Measurements from ENCODE around the gene PSMB10. TPM values are rescaled to one million over a fixed set of nuclear protein-coding genes. Genes with fewer than 3 reads are reported as not detected.
A peak's percentile ranks its signal among the peaks of the same experiment; 100 is the strongest.

Gene PSMB10
- total and polyA plus RNA-seq, 2 of the 8 experiments (the other 6 are each of a cell fraction or from before 2014, with no cell fraction given), result 32.1 to 61.9 TPM

- DNase-seq (ENCODE audit: low read depth in 1 of 2, low spot score in 2 of 2) (peak; percentile 77 to 94), FAIRE-seq (no peak)
- Histone ChIP-seq H3K4me1 (replicated peaks in 1 of 4; ENCODE audit: control insufficient read depth in 3 of 4, insufficient read depth in 4 of 4, low read length in 3 of 4) (peaks cover 5 to 15% (median 11%) of the 10 kb centered on the region in 4 experiments), H3K9me3 (ENCODE audit: insufficient read depth in 2 of 2, low read depth in 1 of 2, low read length in 1 of 2) (no peaks in the 10 kb centered on the region), H4K20me1 (replicated peaks in 1 of 2; ENCODE audit: control insufficient read depth in 1 of 2, insufficient read depth in 2 of 2, low read length in 2 of 2) (peaks cover 9 to 17% of the 10 kb centered on the region in 2 experiments), H3K23ac (ENCODE audit: insufficient read length) (no peak within 1 kb of the TSS), H3K27me3 (replicated peaks in 1 of 4; ENCODE audit: control insufficient read depth in 3 of 4, extremely low read depth in 1 of 4, insufficient read depth in 3 of 4, low read length in 3 of 4) (no peaks in the 10 kb centered on the region), H3K23me2 (ENCODE audit: low read depth, low read length) (0 out of 2 replicates have a peak, but pooled peaks cover 2% of the 10 kb centered on the region), H4K8ac (ENCODE audit: extremely low read depth, insufficient read depth, low read length) (peak within 1 kb of the TSS; percentile 53), H3K14ac (ENCODE audit: insufficient read length) (no peak within 1 kb of the TSS), H3K27ac (ENCODE audit: low read depth, low read length) (no peak within 1 kb of the TSS; the same call in 1 of the 2 replicates), H2AK5ac (ENCODE audit: low read depth, low read length) (no peak within 1 kb of the TSS), H3K36me3 (ENCODE audit: control insufficient read depth in 2 of 4, insufficient read depth in 4 of 4, low read length in 3 of 4) (peaks cover 17 to 34% (median 24%) of the 10 kb centered on the region in 4 experiments), H4K91ac (replicated peaks; ENCODE audit: insufficient read length, low read length) (no peak within 1 kb of the TSS), H2BK5ac (ENCODE audit: low read depth, low read length) (no peak within 1 kb of the TSS; the same call in 1 of the 2 replicates), H2AFZ (ENCODE audit: low read length) (no peak within 1 kb of the TSS), H3K9ac (replicated peaks in 1 of 4; ENCODE audit: extremely low read depth in 1 of 4, low read depth in 3 of 4, low read length in 3 of 4) (no peak within 1 kb of the TSS; a peak in 1 of 7 replicates), H3K79me1 (ENCODE audit: low read depth, low read length) (no peaks in the 10 kb centered on the region), H2BK120ac (replicated peaks; ENCODE audit: low read depth, low read length) (no peak within 1 kb of the TSS), H3K4ac (replicated peaks; ENCODE audit: insufficient read length, low read depth, low read length) (no peak within 1 kb of the TSS), H3K79me2 (ENCODE audit: control insufficient read depth in 1 of 2, insufficient read depth in 2 of 2, low read length in 2 of 2) (no peaks in the 10 kb centered on the region), H3K4me2 (ENCODE audit: insufficient read depth in 1 of 2, low read depth in 2 of 2, low read length in 2 of 2) (peak within 1 kb of the TSS; percentile 18 to 61), H3K56ac (replicated peaks; ENCODE audit: insufficient read length, low read depth, low read length) (no peak within 1 kb of the TSS), H2BK15ac (ENCODE audit: low read length) (0 out of 2 replicates have a peak within 1 kb of the TSS, but pooled peaks have one; percentile 16), H2BK12ac (ENCODE audit: low read depth, low read length) (no peak within 1 kb of the TSS), H3K4me3 (ENCODE audit: extremely low read depth in 1 of 4, insufficient read depth in 2 of 4, low read depth in 3 of 4, low read length in 4 of 4) (peak within 1 kb of the TSS; percentile 11 to 51 (median 28); a peak in 6 of 8 replicates), H3K18ac (ENCODE audit: extremely low read depth, low read length) (no peak within 1 kb of the TSS), H4K5ac (ENCODE audit: insufficient read length, low read depth, low read length) (no peak within 1 kb of the TSS), H2BK20ac (ENCODE audit: low read length) (no peak within 1 kb of the TSS)
- POLR2A ChIA-PET (ENCODE audit: partially characterized antibody), result interaction anchor here (0.8 to 6.3 kb wide), 14 partner anchors 8 to 221 kb away, joined by 3 to 45 read pairs (median 4); partner anchors contain the start of genes CTRL, EDC4, PSKH1 and PSMB10
- TF ChIP-seq MAX (IDR thresholded peaks at IDR 0.05) (0 out of 2 replicates have a peak, but pooled peaks have one; percentile 13), POLR2A (IDR thresholded peaks at IDR 0.05; ENCODE audit: control extremely low read depth in 1 of 2, low read depth in 2 of 2, low read length in 2 of 2) (peak in 1 of 2 experiments; percentile 61; a peak in 1 of 3 replicates), TAF1 (IDR thresholded peaks at IDR 0.05; ENCODE audit: low read depth, low read length) (peak; percentile 87), RBBP5 (IDR thresholded peaks at IDR 0.05; ENCODE audit: borderline replicate concordance, low read depth, low read length) (0 out of 2 replicates have a peak, but pooled peaks have one; percentile 42), CHD2 (IDR thresholded peaks at IDR 0.05; ENCODE audit: low read length) (no peak), E2F6 (IDR thresholded peaks at IDR 0.05) (peak; percentile 52; the same call in 1 of the 2 replicates), POLR2AphosphoS5 (IDR thresholded peaks at IDR 0.05; ENCODE audit: low read depth, low read length) (peak; percentile 79), RXRA (IDR thresholded peaks at IDR 0.05; ENCODE audit: insufficient read depth, low read depth, low read length) (no peak), EGR1 (IDR thresholded peaks at IDR 0.05; ENCODE audit: borderline replicate concordance, low read depth, low read length) (no peak), TBP (IDR thresholded peaks at IDR 0.05; ENCODE audit: low read depth, low read length) (peak; percentile 77)
- 6% methylated on average over 21 of the region's 22 CpGs; no CpG with 5 or more reads in 1 of the 2 experiments for WGBS, 2 experiments (ENCODE audit: extremely low coverage in 1 of 2, insufficient coverage in 1 of 2, insufficient read length in 1 of 2, insufficient replicate concordance in 2 of 2, low coverage in 1 of 2, low lambda C conversion rate in 2 of 2, missing lambda C conversion rate in 1 of 2)
- CTCF ChIA-PET (ENCODE audit: partially characterized antibody), result interaction anchor here (0.7 to 21.8 kb wide), 31 partner anchors 9 to 371 kb away, joined by 3 to 623 read pairs (median 7); partner anchors contain the start of genes CENPT, CTRL, EDC4 and LCAT
Measured at GRCh38 chr16:67884684-67885083, 52.0 kb downstream of the PSMB10 start, which contains the start of gene NRN1L. TSS of gene NRN1L (plus strand) at chr16:67884885. CDS start at chr16:67884904, 19 bp downstream.

Data from H1 (cell line).